GM21723 (cell line): Measurements from ENCODE around the gene MAB21L3.
A peak's percentile ranks its signal among the peaks of the same experiment; 100 is the strongest.
"Not testable (repeated sequence)": the region's sequence is repeated elsewhere in the genome, so short reads cannot be mapped to it uniquely, and the experiment has no call there.

ENCODE experiments used
- ATAC-seq: cut with Tn5 transposase; IDR thresholded peaks from one replicate; pipeline ENCODE4 v1.9.1; 2021; ENCODE audit warnings: mild to moderate bottlenecking, moderate library complexity; ENCODE audit not compliant: unreplicated experiment

The MAB21L3 gene

DNA sequence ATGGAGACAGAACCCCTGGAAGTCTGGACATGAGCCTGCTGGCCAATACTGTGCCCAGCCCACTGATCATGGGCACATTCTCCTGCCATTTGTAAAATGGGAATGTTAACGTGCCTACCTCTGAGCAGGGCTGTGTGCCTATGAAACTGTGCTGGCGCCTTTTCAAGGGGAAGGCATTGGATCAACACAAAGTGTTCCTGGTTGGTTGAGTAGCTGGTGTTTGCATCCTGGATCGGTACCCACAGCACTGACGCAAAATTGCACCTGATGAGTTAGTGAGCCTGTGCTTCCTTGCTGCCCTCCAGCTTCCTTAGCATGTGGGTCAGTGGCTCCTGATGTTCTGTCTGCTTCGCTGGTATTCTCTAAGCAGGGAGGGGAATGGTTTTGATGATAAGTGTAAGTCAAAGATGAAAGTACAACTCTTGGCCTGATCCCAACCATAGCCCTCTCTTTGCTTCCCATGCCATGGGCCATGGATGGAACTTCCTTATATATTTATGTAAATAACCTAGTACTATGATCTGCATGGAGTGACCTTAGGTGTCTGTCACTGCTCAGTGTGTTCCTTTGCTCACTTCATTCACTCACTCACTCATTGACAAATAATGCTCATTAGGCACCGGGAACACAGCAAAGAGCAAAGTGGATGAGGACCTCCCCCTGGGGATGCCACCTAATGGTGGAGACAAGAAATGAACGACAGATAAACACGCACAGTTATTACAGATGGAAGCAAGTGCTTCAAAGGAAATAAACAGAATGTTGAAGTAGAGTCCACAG lies 22.7 kb downstream of the MAB21L3 start:
- ATAC-seq: no peak

DNA sequence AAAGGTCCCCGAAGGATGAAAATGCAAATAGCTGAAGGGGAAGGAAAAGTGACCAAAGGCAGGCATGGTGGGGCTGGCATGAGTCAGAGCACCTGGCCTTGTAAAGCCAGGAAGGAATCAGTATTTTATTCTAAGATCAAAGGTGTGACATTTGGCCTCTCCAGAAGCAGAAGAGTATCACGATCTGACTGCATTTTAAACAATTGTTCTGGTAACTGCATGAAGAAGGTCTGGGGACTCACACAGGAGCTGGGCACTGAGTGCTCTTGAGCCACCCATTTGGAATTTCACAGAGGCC lies 23.2 kb downstream of the MAB21L3 start:
- ATAC-seq: no peak

DNA sequence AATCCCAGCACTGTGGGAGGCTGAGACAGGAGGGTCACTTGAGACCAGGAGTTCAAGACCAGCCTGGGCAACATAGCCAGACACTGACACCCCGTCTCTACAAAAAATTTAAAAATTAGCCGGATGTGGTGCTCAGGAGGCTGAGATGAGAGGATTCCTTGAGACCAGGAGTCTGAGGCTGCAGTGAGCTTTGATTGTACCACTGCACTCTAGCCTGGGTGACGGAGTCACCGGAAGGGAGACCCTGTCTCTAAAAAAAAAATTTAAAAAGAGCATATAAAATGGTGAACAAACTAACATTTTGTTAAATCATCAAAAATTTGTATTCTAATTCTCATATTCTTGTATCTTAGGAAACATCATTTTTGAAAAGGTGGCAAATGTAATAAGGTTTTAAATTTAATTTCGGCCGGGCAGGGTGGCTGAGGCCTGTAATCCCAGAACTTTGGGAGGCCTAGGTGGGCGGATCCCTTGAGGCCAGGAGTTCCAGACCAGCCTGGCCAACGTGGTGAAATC lies 27.1 kb downstream of the MAB21L3 start:
- no peak for ATAC-seq

DNA sequence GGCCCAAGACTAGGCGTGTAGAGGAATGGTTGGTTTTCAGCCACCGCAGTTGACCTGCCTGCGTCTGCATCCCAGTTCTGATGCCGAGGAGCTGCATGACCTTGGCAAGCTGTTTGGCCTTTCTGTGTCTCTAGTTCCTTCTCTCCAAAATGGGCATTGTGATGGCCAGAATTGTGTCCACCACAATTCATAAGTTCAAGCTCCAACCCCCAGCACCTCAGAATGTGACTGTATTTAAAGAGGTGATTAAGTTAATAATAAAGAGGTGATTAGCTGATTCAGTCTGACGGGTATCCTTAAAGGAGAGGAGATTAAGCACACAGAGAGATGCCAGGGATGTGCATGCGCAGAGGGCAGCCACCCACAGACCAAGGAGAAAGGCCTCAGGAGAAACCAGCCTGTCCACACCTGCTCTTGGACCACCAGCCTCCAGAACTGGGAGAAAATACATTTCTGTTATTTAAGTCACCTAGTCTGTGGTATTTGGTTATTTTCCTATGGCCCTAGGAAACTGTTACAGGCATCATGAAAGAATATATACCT lies 28.5 kb downstream of the MAB21L3 start:
- no peak for ATAC-seq

DNA sequence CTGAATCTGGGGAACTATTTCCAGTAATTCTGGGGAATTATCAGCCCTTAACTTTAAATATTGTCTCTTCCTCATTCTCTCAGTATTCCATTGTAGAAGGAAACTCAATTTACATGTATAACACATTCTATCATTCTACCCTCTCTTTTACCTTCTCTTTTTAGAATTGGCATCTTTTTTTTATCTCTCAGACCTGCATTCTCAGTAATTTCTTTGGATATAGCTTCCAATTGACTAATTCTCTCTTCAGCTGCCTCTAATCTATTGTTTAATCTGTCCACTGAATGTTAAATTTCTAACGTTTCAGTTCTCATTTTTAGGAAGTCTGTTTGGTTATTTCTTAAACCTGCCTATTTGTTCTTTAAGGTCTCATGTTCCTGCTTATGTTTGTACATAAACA lies 33.0 kb downstream of the MAB21L3 start:
- no peak for ATAC-seq

DNA sequence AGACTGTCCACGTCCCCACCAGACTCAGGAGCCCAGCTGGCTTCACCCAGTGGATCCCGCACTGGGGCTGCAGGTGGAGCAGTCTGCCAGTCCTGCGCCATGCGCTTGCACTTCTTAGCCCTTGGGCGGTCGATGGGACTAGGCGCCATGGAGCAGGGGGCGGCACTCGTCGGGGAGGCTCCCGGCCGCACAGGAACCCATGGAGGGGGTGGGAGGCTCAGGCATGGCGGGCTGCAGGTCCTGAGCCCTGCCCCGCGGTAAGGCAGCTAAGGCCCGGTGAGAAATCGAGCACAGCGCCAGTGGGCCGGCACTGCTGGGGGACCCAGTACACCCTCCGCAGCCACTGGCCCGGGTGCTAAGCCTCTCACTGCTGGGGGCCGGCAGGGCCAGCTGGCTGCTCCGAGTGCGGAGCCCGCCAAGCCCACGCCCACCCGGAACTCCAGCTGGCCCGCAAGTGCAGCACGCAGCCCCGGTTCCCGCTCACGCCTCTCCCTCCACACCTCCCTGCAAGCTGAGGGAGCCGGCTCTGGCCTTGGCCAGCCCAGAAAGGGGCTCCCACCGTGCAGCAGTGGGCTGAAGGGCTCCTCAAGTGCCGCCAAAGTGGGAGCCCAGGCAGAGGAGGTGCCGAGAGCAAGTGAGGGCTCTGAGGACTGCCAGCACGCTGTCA lies 35.4 kb downstream of the MAB21L3 start:
- ATAC-seq: not testable (repeated sequence)

DNA sequence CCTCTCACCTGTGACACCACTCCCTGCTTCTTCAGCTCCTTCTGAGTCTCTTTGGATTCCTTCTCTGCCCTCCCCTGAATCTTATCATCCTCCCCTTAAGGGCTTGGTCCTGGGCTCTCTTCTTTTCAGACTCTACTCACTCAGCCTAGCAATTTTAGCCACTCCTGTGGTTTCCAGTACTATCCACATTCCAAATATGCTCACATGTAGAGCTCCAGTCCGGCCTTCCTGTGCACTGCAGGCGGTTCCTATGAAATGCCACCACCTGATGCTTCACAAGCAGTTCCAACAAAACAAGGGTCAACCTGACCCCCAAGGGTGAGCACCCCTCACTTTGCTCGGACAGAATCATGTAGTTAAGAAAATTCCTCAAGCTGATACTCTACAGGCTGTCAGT lies 35.9 kb downstream of the MAB21L3 start:
- ATAC-seq: no peak

DNA sequence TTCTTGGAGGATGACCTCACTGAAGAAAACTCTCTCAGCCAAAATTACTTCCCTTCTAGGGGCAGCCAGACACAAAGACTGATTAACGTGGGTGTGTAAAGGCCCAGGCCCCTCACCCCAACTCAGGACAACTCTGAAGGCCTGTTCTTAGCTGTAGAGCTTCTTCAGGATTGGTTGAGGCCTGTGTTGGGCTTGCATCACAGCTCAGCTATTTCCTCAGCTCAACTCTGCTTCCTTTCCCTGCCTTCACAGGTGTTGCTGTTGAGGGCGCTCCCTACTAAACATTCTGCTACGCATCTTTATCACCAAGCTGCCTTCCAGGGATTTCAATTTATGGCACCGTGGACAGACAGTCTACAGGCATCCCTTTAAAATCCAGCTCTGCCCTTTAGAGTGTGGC lies 36.8 kb downstream of the MAB21L3 start:
- ATAC-seq: no peak

DNA sequence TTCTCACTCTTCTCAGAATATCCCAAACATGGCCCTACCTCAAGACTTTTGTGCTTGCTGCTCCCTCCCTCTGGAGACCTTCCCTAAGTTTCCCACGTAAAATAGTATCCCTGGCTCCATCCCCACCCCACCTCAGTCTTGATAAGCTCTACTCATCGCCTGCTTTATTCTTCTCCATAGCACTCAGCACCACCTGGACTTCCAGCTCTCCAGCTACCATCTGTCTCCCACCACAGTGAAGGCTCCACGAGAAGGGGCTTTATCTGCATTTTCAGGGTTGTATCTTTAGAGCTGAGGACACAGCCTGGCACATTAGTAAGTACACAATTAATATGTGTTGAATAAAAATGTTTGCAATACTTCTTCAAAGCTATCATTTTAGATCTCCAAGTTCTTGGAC lies 37.8 kb downstream of the MAB21L3 start:
- no peak for ATAC-seq

DNA sequence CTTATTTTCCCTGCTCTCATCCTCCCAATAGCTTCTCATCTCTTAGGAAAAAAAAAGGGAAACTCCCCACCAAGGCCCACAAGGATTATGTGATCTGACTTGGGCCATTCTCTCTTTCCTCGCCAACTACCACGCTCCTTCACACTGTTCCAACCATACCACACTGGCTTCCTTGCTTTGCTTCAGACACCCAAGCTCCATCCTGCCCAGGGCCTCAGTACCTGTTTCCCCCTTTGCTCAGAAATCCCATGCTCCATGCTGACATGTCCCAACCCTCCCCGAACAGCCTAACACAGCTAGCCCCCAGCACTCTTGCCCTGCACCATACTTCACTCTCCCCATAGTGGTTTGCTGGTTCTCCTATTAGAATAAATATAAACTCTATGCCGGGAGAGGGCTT lies 39.2 kb downstream of the MAB21L3 start:
- ATAC-seq: no peak

DNA sequence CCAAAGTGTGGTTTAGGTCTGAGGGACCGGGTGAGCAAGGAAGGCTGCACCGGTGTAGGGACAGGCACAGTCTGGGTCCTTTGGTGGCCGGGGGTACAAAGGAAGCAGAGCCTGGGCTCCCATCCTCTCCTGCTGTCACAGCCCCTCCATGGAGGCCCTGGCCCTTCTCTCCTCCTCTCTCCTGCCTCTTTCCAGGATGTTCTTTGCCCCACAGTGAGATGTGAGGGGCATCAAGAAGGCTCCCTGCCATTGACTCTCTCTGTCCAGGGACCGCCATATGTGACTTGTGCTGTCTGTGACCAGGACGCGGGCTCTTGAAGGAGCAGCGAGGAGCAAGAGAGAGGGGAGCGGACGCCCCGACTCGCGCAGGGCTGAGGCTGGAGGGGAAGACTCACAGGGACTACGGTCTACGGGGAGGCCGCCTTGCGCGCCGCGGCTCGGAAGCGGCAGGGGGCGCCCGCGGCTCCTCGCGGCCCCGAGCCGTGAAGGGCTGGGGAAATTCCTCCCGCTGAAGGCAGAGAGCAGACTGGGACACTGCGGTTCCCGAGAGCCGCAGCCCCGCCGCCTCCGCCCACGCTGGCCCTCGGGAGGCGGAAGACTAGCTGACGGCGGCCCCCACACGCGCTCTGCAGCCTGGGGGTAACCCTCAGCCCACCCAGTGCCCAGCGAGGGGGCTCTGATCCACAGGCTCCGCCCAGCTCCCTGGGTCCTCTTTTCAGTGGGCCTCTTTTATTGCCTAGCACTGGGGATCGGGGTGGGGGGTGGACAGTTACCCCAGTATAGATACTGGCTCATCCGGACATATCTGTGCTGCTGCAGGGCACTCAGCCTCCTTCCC lies 40.8 kb downstream of the MAB21L3 start:
- ATAC-seq: peak; percentile 99

DNA sequence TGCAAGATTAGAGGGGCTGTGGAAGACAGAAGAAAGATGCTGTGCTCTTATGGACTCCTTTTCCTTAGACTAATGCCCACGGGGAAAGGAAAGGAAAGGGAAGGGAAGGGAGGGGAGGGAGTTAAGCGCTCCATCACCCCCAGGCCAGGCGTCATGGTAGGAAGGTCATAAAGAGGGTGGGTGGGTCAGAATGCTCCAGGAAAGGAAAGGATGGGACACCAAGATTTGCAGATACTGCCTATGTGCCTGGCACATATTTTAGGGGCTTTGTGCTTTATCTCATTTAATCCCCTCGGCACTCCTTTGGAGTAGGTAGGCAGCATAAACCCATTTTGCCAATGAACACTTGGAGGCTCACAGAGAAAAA lies 41.4 kb downstream of the MAB21L3 start:
- no peak for ATAC-seq

DNA sequence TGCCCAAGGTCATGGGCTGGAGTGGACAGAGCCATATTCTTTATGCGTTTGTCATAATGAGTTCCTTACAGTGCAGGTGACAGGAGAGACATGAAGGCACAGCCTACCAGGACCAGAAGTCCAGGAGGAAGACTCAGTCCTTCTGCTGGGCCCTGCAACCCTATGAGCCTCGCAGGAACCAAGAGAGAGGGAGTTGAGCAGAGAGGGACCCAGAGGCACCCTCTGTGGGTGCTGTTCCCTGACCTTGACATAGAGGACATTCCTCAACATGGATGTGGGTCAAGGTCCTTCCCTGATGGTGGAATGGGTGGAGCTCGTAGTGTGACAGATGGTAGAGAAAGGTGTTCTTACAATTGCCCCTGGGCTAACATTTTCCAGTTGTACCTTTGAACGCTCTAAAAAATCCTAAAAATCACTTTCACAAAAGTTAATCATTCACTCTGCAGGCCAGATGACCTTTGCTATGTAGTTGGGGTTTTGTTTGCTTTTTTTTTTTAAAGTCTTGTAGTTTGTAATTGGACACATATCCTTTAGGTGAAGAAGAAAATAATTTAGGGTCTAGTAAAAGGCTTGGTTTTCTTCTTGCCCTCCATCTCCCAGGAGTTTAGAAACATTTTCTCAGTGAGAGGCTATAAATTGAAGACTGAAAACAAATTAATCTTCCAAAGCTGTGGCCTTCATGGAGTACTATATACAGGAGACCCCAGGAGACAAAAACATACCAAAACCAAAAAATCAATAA lies 41.9 kb downstream of the MAB21L3 start:
- ATAC-seq: no peak

DNA sequence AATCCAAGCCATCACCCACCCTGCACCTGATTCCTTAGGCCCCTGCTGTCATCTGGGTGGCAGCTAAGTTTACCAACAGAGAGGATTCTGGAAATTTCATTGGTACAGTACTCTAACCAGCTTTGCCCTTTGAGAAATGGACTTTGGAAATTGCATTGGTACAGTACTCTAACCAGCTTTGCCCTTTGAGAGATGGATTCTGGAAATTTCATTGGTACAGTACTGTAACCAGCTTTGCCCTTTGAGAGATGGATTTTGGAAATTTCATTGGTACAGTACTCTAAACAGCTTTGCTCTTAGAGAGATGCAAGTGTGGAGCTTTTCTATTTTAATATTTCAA lies 42.5 kb downstream of the MAB21L3 start:
- ATAC-seq: no peak

DNA sequence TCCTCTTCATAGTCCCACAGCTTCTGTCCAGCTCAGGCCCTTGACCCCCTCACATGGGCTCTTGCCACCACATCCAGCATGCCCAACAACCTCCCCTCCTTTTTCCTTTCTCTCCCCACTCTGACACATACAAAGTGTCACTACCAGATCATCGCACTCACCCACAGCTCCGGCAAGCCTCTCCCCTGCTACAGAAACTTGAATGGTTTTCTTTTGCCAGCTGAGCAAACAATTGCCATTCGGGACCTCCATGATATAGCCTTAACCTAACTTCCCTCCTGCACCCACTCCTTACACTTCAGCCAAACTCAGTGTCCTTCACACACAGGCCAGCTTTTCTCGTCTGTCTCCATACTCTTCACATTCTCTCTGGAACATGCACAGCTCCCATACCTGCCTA lies 43.3 kb downstream of the MAB21L3 start:
- ATAC-seq: no peak

DNA sequence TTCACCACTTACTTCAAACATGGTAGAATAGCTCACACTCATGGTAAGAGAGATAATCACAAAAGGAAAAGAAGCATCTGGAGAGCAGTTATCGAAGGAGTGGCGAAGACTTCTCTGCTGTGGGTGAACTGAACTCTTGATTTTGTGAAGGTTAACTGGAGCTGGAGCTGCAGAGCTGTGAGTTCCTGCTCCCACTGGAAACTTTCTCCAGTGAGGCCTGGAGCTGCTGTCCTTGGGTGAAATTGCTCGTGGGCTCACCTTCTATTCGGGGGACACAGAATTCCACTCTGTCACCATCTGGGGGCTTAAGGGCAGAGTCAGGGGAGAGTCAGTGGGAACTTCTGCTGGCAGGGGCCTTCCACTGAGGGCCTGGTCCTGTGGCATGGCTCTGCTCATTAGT lies 45.9 kb downstream of the MAB21L3 start:
- ATAC-seq: no peak

DNA sequence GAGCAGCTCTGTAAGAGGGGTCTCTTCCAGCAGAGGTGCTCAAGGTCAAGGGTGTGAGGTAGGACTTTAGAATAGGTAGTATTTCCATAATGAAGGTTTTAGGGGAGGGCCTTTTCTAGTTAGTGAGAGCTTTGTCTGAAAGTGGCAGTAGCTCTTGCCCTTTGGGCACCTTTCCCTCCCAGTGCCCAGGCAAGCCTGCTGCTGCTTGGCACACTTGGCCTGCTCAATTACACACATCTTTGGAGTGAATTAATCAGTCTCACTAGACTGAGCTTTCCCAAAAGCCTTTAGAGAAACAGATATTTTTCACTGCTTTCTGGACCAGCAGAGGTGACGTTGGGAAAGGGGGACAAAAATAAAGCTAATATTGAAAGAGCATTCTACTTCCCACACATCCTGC lies 48.0 kb downstream of the MAB21L3 start:
- no peak for ATAC-seq

DNA sequence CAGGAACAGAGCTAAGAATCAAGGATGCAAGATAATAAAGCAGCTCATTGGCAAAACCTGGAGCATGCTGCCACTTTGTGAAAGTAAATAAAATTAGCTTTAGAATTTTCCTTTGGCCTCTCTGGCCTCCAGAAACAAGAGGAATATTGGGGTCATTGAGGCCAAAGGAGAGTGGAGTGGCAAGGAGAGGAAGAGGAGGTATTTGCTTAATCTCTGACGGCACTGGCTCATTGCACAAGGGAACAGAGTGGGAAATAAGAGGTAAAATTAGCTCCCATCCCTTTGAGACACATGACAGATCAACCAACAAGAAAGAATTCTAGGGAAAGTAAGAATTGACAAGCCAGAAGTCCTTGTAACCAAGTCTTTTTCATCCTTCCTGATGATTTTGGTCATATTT lies 48.4 kb downstream of the MAB21L3 start:
- ATAC-seq: no peak

DNA sequence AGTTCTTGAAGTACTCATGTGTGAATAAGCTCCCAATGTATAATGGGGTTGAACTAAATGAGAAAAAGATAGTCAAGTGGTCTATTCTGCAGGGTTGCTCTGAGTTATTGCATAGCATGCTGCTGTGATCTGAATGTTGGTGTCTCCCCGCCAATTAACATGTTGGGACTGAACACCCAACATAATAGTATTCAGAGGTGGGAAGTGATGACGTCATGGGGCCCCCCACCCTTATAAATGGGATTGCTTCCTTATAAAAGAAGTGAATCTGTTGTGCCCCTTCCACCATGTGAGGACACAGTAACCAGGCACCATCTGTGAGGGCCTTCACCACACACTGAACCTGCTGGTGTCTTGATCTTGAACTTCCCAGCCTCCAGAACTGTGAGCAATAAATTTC lies 50.2 kb downstream of the MAB21L3 start:
- ATAC-seq: no peak

DNA sequence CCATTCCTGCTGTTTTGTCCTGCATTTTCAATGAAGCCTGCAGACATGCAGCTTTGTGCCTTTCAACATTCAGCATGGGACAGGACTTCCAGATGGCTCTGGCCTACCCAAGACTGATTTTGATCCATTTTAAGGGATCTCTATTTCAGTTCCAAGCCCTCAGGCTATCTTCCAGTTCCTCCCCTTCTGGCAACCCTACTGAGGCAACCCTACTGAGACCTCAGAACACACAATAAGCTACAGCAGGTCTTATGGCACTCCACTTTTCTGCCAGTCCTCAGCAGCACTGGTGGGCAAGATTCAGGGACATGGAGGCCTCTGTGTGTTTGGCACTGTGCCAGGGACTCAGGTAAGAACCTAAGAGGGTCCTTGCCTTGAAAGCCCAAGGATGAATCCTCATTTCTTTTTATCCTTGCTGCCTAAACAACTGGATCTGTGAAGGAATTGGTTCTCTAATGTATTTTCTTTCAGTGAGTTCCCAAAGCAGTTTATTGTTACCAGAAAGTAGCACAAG lies 50.7 kb downstream of the MAB21L3 start:
- ATAC-seq: no peak

DNA sequence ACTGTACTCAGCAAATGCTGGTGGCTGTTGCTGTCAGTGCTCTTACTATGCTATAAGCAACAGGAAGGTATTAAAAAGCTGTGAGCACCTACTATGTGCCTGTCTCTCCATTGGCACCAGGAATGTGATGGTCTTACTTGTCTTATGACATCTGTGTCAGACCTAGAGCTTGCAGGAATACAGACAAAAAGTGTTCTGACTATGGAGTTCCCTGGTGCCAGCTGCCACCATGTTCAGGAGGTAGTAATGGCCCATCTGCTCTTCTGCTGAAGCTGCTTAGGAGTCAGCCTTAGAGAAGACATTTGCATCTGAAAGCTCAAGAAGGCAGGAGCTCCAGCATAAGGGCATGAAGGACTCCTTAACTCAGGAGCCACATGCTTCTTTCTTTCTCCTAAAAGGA lies 52.3 kb downstream of the MAB21L3 start:
- no peak for ATAC-seq
